ENCODE results near the gene RSPO3. TPM values are rescaled to one million over a fixed set of nuclear protein-coding genes. Genes with fewer than 3 reads are reported as not detected.
"Not testable (repeated sequence)": the region's sequence is repeated elsewhere in the genome, so short reads cannot be mapped to it uniquely, and the experiment has no call there.

Gene RSPO3
- total RNA-seq, 1 experiment from 2014 or later: not detected

DNA sequence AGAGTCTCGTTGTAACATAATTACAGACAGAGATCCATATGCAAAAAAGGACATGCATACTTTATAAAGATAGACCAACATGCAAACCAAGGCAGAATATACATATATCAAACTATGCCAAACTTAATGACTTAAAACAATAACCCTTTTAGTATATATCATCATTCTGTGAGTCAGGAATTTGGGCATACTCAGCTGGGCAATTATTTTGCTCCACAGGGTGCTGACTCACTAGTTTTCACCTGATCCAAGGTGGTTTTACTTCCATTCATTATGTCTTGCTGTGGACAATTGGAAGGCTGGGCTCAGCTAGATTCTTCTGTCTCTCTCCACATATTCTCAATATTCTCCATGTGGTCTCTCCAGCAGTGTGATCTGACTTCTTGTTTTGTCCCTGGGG is 107.0 kb downstream of the RSPO3 start:
- H3K27ac Mint-ChIP-seq (ENCODE audit: unreplicated experiment): no peak overlapping the region
- H3K4me3 Mint-ChIP-seq (ENCODE audit: low read depth, unreplicated experiment): no peak overlapping the region
- no peaks in the 10 kb centered on the region for H3K4me1 Mint-ChIP-seq (ENCODE audit: low read depth, unreplicated experiment)
- H3K27me3 Mint-ChIP-seq (ENCODE audit: unreplicated experiment): peaks cover 17% of the 10 kb centered on the region
- peaks cover under 1% of the 10 kb centered on the region for H3K9me3 Mint-ChIP-seq (ENCODE audit: low read depth, unreplicated experiment)
- no peak for DNase-seq
- BruUV-seq (replicated peaks): no TSS peak
- H3K36me3 Mint-ChIP-seq (ENCODE audit: insufficient read depth, unreplicated experiment): no peaks in the 10 kb centered on the region
- CTCF ChIA-PET: no interaction called here
- intact Hi-C loops (cut with micrococcal nuclease; ENCODE audit: unreplicated experiment): no loop called here
- TF ChIP-seq, protein P1, sequence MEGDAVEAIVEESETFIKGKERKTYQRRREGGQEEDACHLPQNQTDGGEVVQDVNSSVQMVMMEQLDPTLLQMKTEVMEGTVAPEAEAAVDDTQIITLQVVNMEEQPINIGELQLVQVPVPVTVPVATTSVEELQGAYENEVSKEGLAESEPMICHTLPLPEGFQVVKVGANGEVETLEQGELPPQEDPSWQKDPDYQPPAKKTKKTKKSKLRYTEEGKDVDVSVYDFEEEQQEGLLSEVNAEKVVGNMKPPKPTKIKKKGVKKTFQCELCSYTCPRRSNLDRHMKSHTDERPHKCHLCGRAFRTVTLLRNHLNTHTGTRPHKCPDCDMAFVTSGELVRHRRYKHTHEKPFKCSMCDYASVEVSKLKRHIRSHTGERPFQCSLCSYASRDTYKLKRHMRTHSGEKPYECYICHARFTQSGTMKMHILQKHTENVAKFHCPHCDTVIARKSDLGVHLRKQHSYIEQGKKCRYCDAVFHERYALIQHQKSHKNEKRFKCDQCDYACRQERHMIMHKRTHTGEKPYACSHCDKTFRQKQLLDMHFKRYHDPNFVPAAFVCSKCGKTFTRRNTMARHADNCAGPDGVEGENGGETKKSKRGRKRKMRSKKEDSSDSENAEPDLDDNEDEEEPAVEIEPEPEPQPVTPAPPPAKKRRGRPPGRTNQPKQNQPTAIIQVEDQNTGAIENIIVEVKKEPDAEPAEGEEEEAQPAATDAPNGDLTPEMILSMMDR (IDR thresholded peaks at IDR 0.05; ENCODE audit: unreplicated experiment): no peak

DNA sequence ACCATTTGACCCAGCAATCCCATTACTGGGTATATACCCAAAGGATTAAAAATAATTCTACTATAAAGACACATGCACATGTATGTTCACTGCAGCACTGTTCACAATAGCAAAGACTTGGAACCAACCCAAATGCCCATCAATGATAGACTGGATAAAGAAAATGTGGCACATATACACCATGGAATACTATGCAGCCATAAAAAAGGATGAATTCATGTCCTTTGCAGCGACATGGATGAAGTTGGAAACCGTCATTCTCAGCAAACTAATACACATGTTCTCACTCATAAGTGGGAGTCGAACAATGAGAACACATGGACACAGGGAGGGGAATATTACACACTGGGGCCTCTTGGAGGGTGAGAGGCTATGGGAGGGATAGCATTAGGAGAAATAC is 115.3 kb downstream of the RSPO3 start:
- H3K27me3 Mint-ChIP-seq (ENCODE audit: unreplicated experiment): peaks cover 35% of the 10 kb centered on the region
- H3K36me3 Mint-ChIP-seq (ENCODE audit: insufficient read depth, unreplicated experiment); CTCF ChIA-PET; H3K9me3 Mint-ChIP-seq (ENCODE audit: low read depth, unreplicated experiment); BruUV-seq (replicated peaks); DNase-seq; intact Hi-C loops (cut with micrococcal nuclease; ENCODE audit: unreplicated experiment); H3K27ac Mint-ChIP-seq (ENCODE audit: unreplicated experiment); H3K4me1 Mint-ChIP-seq (ENCODE audit: low read depth, unreplicated experiment); H3K4me3 Mint-ChIP-seq (ENCODE audit: low read depth, unreplicated experiment): not testable (repeated sequence)

DNA sequence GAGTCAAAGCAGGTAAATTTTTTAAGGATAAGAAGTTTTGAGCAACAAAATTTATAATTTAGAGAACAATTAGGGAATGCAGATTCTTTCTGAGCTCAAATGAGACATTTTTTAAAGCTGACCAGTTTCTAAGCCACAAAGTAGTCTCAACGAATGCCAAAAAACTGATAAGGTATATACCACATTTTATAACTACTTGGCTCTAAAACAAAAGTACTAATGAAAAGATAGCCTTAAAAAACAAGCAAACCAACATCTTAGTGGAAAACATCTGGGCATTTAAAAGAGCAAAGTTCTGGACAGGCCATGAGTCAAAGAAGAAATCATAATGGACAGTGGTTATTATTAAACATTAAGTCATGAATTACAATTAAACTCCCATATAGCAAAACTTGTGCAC is 125.0 kb downstream of the RSPO3 start:
- Mint-ChIP-seq H3K27ac (ENCODE audit: unreplicated experiment) (no peak overlapping the region), H3K9me3 (ENCODE audit: low read depth, unreplicated experiment) (no peaks in the 10 kb centered on the region), H3K4me1 (ENCODE audit: low read depth, unreplicated experiment) (no peaks in the 10 kb centered on the region), H3K27me3 (ENCODE audit: unreplicated experiment) (no peaks in the 10 kb centered on the region), H3K4me3 (ENCODE audit: low read depth, unreplicated experiment) (no peak overlapping the region), H3K36me3 (ENCODE audit: insufficient read depth, unreplicated experiment) (no peaks in the 10 kb centered on the region)
- DNase-seq: no peak
- TF ChIP-seq, protein P1 (IDR thresholded peaks at IDR 0.05; ENCODE audit: unreplicated experiment): no peak
- intact Hi-C loops (cut with micrococcal nuclease; ENCODE audit: unreplicated experiment): no loop called here
- CTCF ChIA-PET: no interaction called here
- no TSS peak for BruUV-seq (replicated peaks)

Other genes starting within 250 kb of the RSPO3 start
- 21.9 and 24.1 TPM in 2 replicates for gene RNF146, start 148.2 kb downstream of the RSPO3 start, total RNA-seq (2022)
- 30.3 and 42.5 TPM in 2 replicates for gene ECHDC1, start 224.9 kb downstream of the RSPO3 start, total RNA-seq (2022)

All from Calu3 (cell line).